OCI-LY1 (cell line): ENCODE measurements around the gene NAV3.

ENCODE experiments used
- H2AFZ ChIP-seq: fragments of 200-600 bp; sonication (generic), shearing (Covaris generic); 2 replicates; pipeline ENCODE4 v1.6.0; 2014; ENCODE audit warnings: antibody characterized with exemption, mild to moderate bottlenecking, low read length
- H3F3A ChIP-seq: fragments of 200-600 bp; sonication (generic), shearing (Covaris generic); 2 replicates; pipeline ENCODE4 v1.6.0; 2014; ENCODE audit warnings: mild to moderate bottlenecking, antibody characterized with exemption, low read length, moderate library complexity; ENCODE audit not compliant: insufficient read depth
- H3K27ac ChIP-seq: fragments of 200-600 bp; sonication (generic); 2 replicates; pipeline ENCODE4 v1.5.1; 2014; ENCODE audit warnings: low read length, mixed run types, mild to moderate bottlenecking, low read depth; ENCODE audit not compliant: poor library complexity, severe bottlenecking
- H3K27me3 ChIP-seq: fragments of 200-600 bp; sonication (generic); 2 replicates; pipeline ENCODE4 v1.6.0; 2014; ENCODE audit warnings: antibody characterized with exemption, mild to moderate bottlenecking, low read length, moderate library complexity; ENCODE audit not compliant: insufficient read depth
- H3K36me3 ChIP-seq: fragments of 200-600 bp; sonication (generic); 2 replicates; pipeline ENCODE4 v1.6.1; 2014; ENCODE audit warnings: mild to moderate bottlenecking, antibody characterized with exemption, low read length, moderate library complexity, mixed read lengths; ENCODE audit not compliant: insufficient read depth
- H3K4me1 ChIP-seq: fragments of 200-600 bp; sonication (generic); 2 replicates; pipeline ENCODE4 v1.5.1; 2014; ENCODE audit warnings: mild to moderate bottlenecking, low read length, moderate library complexity; ENCODE audit not compliant: insufficient read depth, severe bottlenecking
- H3K4me2 ChIP-seq: fragments of 200-600 bp; sonication (generic), shearing (Covaris generic); 2 replicates; pipeline ENCODE4 v1.6.1; 2014; ENCODE audit warnings: low read length
- H3K4me3 ChIP-seq: fragments of 200-600 bp; sonication (generic); 2 replicates; pipeline ENCODE4 v1.5.1; 2014; ENCODE audit warnings: low read length, low read depth, mild to moderate bottlenecking, mixed read lengths; ENCODE audit not compliant: poor library complexity, severe bottlenecking
- H3K79me2 ChIP-seq: fragments of 200-600 bp; shearing (Covaris generic); 2 replicates; pipeline ENCODE4 v1.6.1; 2016; ENCODE audit warnings: mixed run types, low read length, mixed read lengths; ENCODE audit not compliant: insufficient read depth
- H3K9ac ChIP-seq: fragments of 200-600 bp; sonication (generic), shearing (Covaris generic); 2 replicates; pipeline ENCODE4 v1.6.1; 2014; ENCODE audit warnings: mild to moderate bottlenecking, low read length, mixed read lengths
- H3K9me2 ChIP-seq: fragments of 200-600 bp; sonication (generic), shearing (Covaris generic); 2 replicates; pipeline ENCODE4 v1.6.1; 2014; ENCODE audit warnings: low read depth, mild to moderate bottlenecking, low read length, mixed read lengths
- H3K9me3 ChIP-seq: fragments of 200-600 bp; shearing (Covaris generic); 2 replicates; pipeline ENCODE4 v1.6.1; 2014; ENCODE audit warnings: low read length, mixed read lengths
- H4K20me1 ChIP-seq: fragments of 200-600 bp; sonication (generic), shearing (Covaris generic); 2 replicates; pipeline ENCODE4 v1.6.0; 2016; ENCODE audit warnings: mild to moderate bottlenecking, low read length; ENCODE audit not compliant: insufficient read depth
- CTCF ChIP-seq: fragments of 200-600 bp; sonication (generic), shearing (Covaris generic); IDR thresholded peaks from 2 replicates; pipeline ENCODE4 v1.5.1; 2017; ENCODE audit warnings: mild to moderate bottlenecking, antibody characterized with exemption, low read length, moderate library complexity, mixed read lengths
- EZH2 ChIP-seq: fragments of 200-600 bp; sonication (generic), shearing (Covaris generic); IDR thresholded peaks from 2 replicates; pipeline ENCODE4 v1.8.0; 2017; ENCODE audit warnings: borderline replicate concordance, mixed run types, mild to moderate bottlenecking, antibody characterized with exemption, low read length, moderate library complexity, mixed read lengths

The NAV3 gene

GRCh38 chr12:78038541-78038940 lies 207.8 kb downstream of the NAV3 start:
- no peak overlapping the region for H3K4me3 ChIP-seq
- H3K9me3 ChIP-seq = no peaks in the 10 kb centered on the region
- H3K36me3 ChIP-seq = no peaks in the 10 kb centered on the region
- TF ChIP-seq CTCF (no peak), EZH2 (no peak)
- H3K4me1 ChIP-seq = no peaks in the 10 kb centered on the region
- H3K27ac ChIP-seq = no peak overlapping the region
- H4K20me1 ChIP-seq = no peaks in the 10 kb centered on the region
- no peak overlapping the region for H3K4me2 ChIP-seq
- no peaks in the 10 kb centered on the region for H3K79me2 ChIP-seq
- H3K9ac ChIP-seq = no peak overlapping the region
- H3K27me3 ChIP-seq = no peaks in the 10 kb centered on the region
- no peaks in the 10 kb centered on the region for H3K9me2 ChIP-seq
- no peaks in the 10 kb centered on the region for H3F3A ChIP-seq
- H2AFZ ChIP-seq = no peak overlapping the region

- no peak overlapping the region for H3K4me2 ChIP-seq
- H4K20me1 ChIP-seq = no peaks in the 10 kb centered on the region
- no peaks in the 10 kb centered on the region for H3F3A ChIP-seq
- no peak overlapping the region for H3K27ac ChIP-seq
- H3K4me1 ChIP-seq = no peaks in the 10 kb centered on the region
- no peaks in the 10 kb centered on the region for H3K9me2 ChIP-seq
- H3K9ac ChIP-seq = no peak overlapping the region
- H3K4me3 ChIP-seq = no peak overlapping the region
- TF ChIP-seq CTCF = no peak
- no peak for TF ChIP-seq EZH2
- H3K9me3 ChIP-seq = no peaks in the 10 kb centered on the region
- H3K79me2 ChIP-seq = no peaks in the 10 kb centered on the region
- no peak overlapping the region for H2AFZ ChIP-seq
- H3K36me3 ChIP-seq = no peaks in the 10 kb centered on the region
- H3K27me3 ChIP-seq = no peaks in the 10 kb centered on the region
Observed at GRCh38 chr12:78038986-78039385, 208.3 kb downstream of the NAV3 start.

GRCh38 chr12:78040111-78040510 lies 209.4 kb downstream of the NAV3 start:
- Histone ChIP-seq H3K36me3 (no peaks in the 10 kb centered on the region), H3K4me2 (no peak overlapping the region), H3K79me2 (no peaks in the 10 kb centered on the region), H3K27ac (no peak overlapping the region), H4K20me1 (no peaks in the 10 kb centered on the region), H3K9ac (no peak overlapping the region), H3K9me3 (no peaks in the 10 kb centered on the region), H3K27me3 (no peaks in the 10 kb centered on the region), H3K9me2 (no peaks in the 10 kb centered on the region), H2AFZ (no peak overlapping the region), H3K4me3 (no peak overlapping the region), H3K4me1 (no peaks in the 10 kb centered on the region), H3F3A (no peaks in the 10 kb centered on the region)
- TF ChIP-seq EZH2 (no peak), CTCF (no peak)
